HG03469 (cell line): ENCODE data around the gene RCC2.
"Not testable (repeated sequence)": the region's sequence is repeated elsewhere in the genome, so short reads cannot be mapped to it uniquely, and the experiment has no call there.

ENCODE experiments used
- ATAC-seq: cut with Tn5 transposase; IDR thresholded peaks from one replicate; pipeline ENCODE4 v1.9.1; 2021; ENCODE audit warnings: mild to moderate bottlenecking, moderate library complexity, moderate number of reproducible peaks; ENCODE audit not compliant: unreplicated experiment

Gene RCC2

GRCh38 chr1:17439250-17440073 lies at the start of gene RCC2:
RCC2 (minus strand) TSS chr1:17439677; CDS start chr1:17438514, 1,163 bp downstream.
- ATAC-seq, result peak; percentile 28

- no peak for ATAC-seq
Observed at GRCh38 chr1:17486242-17486641, 46.8 kb upstream of the RCC2 start.

DNA sequence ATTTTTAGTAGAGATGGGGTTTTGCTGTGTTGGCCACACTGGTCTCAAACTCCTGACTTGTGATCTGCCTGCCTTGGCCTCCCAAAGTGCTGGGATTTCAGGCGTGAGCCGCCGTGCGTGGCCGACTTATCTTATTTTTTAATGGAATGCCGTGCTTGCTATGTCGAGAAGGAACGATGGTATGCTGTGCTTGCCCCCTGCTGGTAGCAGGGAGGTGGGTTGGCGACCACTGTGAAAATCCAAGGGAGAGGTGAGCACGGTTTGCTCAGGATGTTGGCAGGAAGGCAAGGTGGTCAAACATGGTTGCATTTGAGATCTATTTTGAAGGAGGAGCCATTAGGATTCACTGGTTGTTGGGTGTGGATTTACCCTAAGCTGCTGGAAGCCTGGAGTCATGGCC lies 45.8 kb upstream of the RCC2 start:
- no peak for ATAC-seq

DNA sequence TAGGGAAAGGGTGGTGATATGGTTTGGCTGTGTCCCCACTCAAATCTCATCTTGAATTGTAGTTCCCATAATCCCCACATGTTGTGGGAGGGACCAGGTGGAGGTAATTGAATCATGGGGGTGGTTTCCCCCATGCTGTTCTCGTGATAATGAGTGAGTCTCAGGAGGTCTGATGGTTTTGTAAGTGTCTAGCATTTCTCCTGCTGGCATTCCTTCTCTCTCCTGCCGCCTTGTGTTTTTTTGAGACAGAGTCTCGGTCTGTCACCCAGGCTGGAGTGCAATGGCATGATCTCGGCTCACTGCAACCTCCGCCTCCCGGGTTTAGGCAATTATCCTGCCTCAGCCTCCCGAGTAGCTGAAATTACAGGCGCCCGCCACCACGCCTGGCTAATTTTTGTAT lies 42.5 kb upstream of the RCC2 start:
- ATAC-seq, result not testable (repeated sequence)

GRCh38 chr1:17480846-17481245 lies 41.4 kb upstream of the RCC2 start:
- no peak for ATAC-seq

GRCh38 chr1:17475752-17476151 lies 36.3 kb upstream of the RCC2 start:
- no peak for ATAC-seq

- ATAC-seq, result not testable (repeated sequence)
Observed at GRCh38 chr1:17474836-17475555, 35.5 kb upstream of the RCC2 start.

DNA sequence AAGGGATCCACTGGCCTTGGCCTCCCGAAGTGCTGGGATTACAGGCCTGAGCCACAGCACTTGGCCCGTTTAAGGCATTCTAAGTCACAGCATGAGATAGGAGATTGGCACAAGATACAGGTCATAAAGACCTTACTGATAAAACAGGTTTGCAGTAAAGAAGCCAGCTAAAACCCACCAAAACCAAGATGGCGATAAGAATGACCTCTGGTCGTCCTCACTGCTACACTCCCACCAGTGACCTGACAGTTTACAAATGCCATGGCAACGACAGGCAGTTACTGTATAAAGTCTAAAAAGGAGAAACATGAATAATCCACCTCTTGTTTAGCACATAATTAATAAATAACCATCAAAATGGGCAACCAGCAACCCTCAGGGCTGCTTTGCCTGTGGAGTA lies 33.3 kb upstream of the RCC2 start:
- ATAC-seq, result no peak

GRCh38 chr1:17471393-17471792 lies 31.9 kb upstream of the RCC2 start:
- no peak for ATAC-seq

DNA sequence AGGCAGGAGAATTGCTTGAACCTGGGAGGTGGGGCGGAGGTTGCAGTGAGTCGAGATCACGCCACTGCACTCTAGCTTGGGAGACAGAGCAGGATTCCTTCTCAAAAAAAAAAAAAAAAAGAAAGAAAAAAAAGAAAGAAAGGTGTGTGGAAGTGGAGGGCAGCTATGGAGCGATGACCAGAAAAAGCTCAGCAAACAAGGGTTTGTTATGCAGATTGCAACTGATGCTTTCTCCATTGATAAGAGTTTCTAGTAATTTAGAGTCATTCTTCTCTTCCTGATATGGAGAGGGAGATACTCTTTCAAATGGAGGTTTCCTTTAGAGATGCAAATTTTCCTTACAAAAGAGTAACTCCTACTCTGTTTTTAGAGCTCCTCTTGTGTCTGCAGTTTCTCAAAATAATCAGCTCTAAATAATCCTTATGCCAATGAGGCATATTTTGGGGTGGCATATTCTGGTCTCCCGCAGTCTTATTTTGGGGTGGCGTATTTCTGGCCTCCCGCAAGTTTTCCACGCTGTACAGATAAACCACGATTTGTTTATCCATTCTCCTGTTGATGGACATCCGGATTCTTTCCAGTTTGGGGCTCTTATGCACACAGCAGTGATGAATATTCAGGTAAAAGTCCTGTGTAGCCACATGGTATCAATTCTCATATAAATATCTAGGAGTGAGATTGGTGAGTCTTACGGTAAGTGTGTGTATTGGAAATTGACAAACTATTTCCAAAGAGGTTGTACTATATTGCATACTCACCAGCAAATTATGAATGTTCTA lies 30.7 kb upstream of the RCC2 start:
- ATAC-seq, result no peak

DNA sequence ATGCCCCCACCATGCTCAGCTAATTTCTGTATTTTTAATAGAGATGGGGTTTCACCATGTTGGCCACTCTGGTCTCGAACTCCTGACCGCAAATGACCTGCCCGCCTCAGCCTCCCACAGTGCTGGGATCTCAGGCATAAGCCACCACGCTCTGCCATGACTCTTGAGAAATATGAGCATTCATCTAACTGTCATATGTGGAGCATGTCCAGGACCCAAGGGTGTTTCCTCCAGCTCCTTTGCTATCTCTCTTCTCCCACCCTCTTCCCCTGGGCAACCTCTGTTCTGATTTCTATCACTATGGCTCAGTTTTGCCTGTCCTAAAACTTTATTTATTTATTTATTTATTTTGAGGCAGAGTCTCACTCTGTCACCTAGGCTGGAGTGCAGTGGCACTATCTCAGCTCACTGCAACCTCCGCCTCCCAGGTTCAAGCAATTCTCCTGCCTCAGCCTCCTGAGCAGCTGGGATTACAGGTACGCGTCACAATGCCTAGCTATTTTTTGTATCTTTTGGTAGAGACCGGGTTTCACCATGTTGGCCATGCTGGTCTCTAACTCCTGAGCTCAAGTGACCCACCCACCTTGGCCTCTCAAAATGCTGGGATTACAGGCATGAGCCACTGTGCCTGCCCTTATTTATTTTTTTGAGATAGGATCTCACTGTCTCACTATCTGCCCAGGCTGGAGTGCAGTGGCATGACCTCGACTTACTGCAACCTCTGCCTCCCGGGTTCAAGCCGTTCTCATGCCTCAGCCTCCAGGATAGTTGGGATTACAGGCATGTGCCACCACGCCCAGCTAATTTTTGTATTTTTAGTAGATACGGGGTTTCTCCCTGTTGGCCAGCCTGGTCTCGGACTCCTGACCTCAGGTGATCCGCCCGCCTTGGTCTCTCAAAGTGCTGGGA lies 29.1 kb upstream of the RCC2 start:
- not testable (repeated sequence) for ATAC-seq

- no peak for ATAC-seq
Observed at GRCh38 chr1:17466359-17466758, 26.9 kb upstream of the RCC2 start.

- no peak for ATAC-seq
Observed at GRCh38 chr1:17465228-17465627, 25.8 kb upstream of the RCC2 start.

GRCh38 chr1:17463991-17464390 lies 24.5 kb upstream of the RCC2 start:
- ATAC-seq, result no peak

DNA sequence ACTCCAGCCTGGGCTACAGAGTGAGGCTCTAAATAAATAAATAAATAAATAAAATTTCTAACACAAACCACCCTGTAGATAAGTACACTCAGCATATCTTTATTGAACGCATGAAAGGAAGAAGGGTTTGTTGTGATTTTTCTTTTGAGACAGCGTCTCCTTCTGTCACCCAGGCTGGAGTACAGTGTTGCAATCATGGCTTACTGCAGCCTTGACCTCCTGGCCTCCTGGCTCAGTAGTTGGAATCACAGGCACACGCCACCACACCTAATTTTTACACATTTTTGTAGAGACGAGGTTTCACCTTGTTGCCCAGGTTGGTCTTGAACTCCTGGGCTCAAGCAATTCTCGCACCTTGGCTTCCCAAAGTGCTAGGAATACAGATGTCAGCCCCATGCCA lies 23.2 kb upstream of the RCC2 start:
- ATAC-seq, result no peak

- ATAC-seq, result no peak
Observed at GRCh38 chr1:17460219-17460618, 20.7 kb upstream of the RCC2 start.

DNA sequence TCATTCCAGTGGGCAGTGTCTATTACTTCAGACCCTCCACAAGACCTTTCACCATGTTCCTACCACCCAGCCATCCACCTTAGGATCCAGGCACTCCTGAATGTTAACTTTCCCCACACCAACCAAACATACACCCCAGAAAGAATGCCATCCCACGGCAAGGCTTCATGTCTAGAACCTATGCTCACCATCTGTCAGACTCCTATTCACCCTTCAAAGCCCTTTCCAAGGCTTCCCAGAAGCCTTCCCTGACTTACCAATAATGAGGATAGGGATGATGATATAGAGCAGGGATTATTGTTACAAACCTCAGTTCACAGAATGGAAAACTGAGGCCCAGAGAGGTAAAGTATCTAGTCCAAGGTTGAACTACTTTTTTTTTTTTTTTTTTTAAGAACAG lies 19.3 kb upstream of the RCC2 start:
- no peak for ATAC-seq

DNA sequence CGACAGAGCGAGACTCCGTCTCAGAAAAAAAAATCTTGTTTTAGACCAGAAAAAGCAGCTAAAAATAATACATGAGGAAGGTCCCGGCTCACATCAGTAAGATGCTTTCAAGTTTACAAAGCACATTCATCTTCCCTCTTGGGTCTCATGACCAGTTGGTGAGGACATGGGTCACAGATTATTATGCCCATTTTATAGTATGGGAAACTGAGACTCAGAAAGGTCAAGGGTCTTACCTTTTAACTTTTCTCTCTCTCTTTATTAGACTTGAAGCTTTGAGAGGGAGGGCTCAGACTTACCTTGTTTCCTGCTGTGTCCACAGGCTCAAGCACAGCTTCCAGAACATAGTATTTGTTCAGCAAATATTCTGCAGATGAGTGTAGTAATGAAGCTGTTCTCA lies 13.2 kb upstream of the RCC2 start:
- no peak for ATAC-seq

DNA sequence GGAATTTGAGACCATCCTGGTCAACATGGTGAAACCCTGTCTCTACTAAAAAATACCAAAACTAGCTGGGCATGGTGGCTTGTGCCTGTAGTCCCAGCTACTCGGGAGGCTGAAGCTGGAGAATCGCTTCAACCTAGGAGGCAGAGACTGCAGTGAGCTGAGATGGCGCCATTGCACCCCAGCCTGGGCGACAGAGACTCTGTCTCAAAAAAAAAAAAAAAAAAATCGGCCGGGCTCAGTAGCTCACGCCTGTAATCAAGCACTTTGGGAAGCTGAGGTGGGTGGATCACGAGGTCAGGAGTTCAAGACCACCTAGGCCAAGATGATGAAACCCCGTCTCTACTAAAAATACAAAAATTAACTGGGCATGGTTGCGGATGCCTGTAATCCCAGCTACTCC lies 12.7 kb upstream of the RCC2 start:
- ATAC-seq, result not testable (repeated sequence)

DNA sequence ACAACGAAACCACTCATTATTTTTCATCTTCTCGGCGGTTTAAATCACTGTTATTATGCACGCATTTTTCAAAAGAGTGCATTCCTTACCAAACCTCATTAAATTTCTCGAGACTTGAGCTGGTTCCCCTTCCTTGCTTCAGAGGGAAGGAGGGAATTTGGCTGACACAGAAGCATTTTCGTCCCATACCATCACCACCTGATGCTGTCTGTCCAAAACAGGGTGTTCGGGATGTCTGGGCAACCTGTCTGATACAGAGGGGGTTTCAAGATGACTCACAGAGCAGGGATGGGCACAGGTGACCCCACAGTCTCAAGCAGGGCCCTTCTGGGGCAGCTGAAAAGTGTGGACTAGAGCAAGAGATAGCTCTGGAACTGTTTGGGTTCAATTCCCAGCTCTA lies 12.3 kb upstream of the RCC2 start:
- no peak for ATAC-seq
